Fibroblast of villous mesenchyme (primary cell): ENCODE results near the gene IRF8. TPM values are rescaled to one million over a fixed set of nuclear protein-coding genes. Genes with fewer than 3 reads are reported as not detected.

Source experiments
- DNase-seq: peaks from one replicate; pipeline ENCODE4 v3.0.0-alpha.2; 2010; ENCODE audit warnings: low read depth
- H3K4me3 ChIP-seq: 2 replicates; pipeline ENCODE4 v1.5.1; 2011; ENCODE audit warnings: low read depth, mild to moderate bottlenecking, low read length
- CTCF ChIP-seq: IDR thresholded peaks from 2 replicates; pipeline ENCODE4 v1.5.1; 2012; ENCODE audit warnings: low read depth, mild to moderate bottlenecking, low read length; ENCODE audit not compliant: insufficient read depth
- total RNA-seq: library from RNA; depleted of rRNA; stranded (reverse); fragments of >200 nt; gene quantifications from 2 replicates; pipeline ENCODE4 v1.2.3, GENCODE V29; 2012

Gene IRF8
- total RNA-seq, 1 donor: not detected

- no peak overlapping the region for H3K4me3 ChIP-seq
- TF ChIP-seq CTCF: no peak
- no peak for DNase-seq
Measured at GRCh38 chr16:85948616-85949265, 49.8 kb downstream of the IRF8 start.

GRCh38 chr16:85950136-85950918, 51.4 kb downstream of the IRF8 start:
- no peak for TF ChIP-seq CTCF
- DNase-seq: no peak
- no peak overlapping the region for H3K4me3 ChIP-seq

GRCh38 chr16:85952197-85952596, 53.2 kb downstream of the IRF8 start:
- H3K4me3 ChIP-seq: no peak overlapping the region
- TF ChIP-seq CTCF: no peak

GRCh38 chr16:85952811-85953210, 53.8 kb downstream of the IRF8 start:
- DNase-seq: no peak
- no peak overlapping the region for H3K4me3 ChIP-seq
- no peak for TF ChIP-seq CTCF

More at GRCh38 chr16:85952197-85952596, 53.2 kb downstream of the IRF8 start:
- no peak for DNase-seq

GRCh38 chr16:85954927-85955519, 56.1 kb downstream of the IRF8 start:
- TF ChIP-seq CTCF: no peak
- no peak for DNase-seq
- no peak overlapping the region for H3K4me3 ChIP-seq

- DNase-seq: no peak
Measured at GRCh38 chr16:85955566-85955965, 56.6 kb downstream of the IRF8 start.

More at GRCh38 chr16:85955566-85955965, 56.6 kb downstream of the IRF8 start:
- no peak overlapping the region for H3K4me3 ChIP-seq
- no peak for TF ChIP-seq CTCF
